Liver (tissue), 9 donors: ENCODE measurements around the gene HIVEP3. TPM values are rescaled to one million over a fixed set of nuclear protein-coding genes. Genes with fewer than 3 reads are reported as not detected.

ENCODE experiments used
- DNase-seq: peaks from one replicate; pipeline ENCODE4 v3.0.0-alpha.2; 2017; ENCODE audit warnings: low spot score
- H3K27ac ChIP-seq, 2 donors: one replicate each; pipeline ENCODE4 v1.7.0; 2013; ENCODE audit warnings: inconsistent platforms in 2 of 2, low read length in 2 of 2, control low read depth in 1 of 2, low read depth in 1 of 2, mild to moderate bottlenecking in 1 of 2
- H3K27me3 ChIP-seq, 4 donors: one replicate each; pipeline versions ENCODE4 v1.6.1 to v1.7.0; 2013; ENCODE audit warnings: low read length in 3 of 4, inconsistent platforms in 1 of 4, mild to moderate bottlenecking in 1 of 4, moderate library complexity in 1 of 4; ENCODE audit not compliant: control insufficient read depth in 4 of 4, insufficient read depth in 4 of 4
- H3K36me3 ChIP-seq, 4 donors: one replicate each; pipeline versions ENCODE4 v1.6.1 to v1.7.0; 2013; ENCODE audit warnings: low read length in 3 of 4, mild to moderate bottlenecking in 3 of 4, low read depth in 1 of 4, moderate library complexity in 1 of 4; ENCODE audit not compliant: control insufficient read depth in 4 of 4, insufficient read depth in 3 of 4
- H3K4me1 ChIP-seq, 4 donors: one replicate each; pipeline versions ENCODE4 v1.6.1 to v1.7.0; 2013; ENCODE audit warnings: low read length in 3 of 4, mild to moderate bottlenecking in 3 of 4, moderate library complexity in 1 of 4; ENCODE audit not compliant: control insufficient read depth in 4 of 4, insufficient read depth in 4 of 4
- H3K4me3 ChIP-seq, 3 donors: one replicate each; pipeline versions ENCODE4 v1.6.1 to v1.7.0; 2013; ENCODE audit warnings: low read length in 3 of 3, control low read depth in 1 of 3, low read depth in 1 of 3, mild to moderate bottlenecking in 1 of 3
- H3K9ac ChIP-seq, 2 donors: one replicate each; pipeline ENCODE4 v1.7.0; 2013; ENCODE audit warnings: low read length in 2 of 2, mild to moderate bottlenecking in 2 of 2, moderate library complexity in 2 of 2, control low read depth in 1 of 2, low read depth in 1 of 2
- H3K9me3 ChIP-seq, 4 donors: one replicate each; pipeline versions ENCODE4 v1.6.1 to v1.7.0; 2013; ENCODE audit warnings: low read length in 3 of 4; ENCODE audit not compliant: control insufficient read depth in 4 of 4
- EGR1 ChIP-seq, 2 donors: IDR thresholded peaks; 2 replicates each; pipeline ENCODE4 v1.6.1; 2016 to 2018; ENCODE audit warnings: antibody characterized with exemption in 2 of 2, low read depth in 2 of 2
- FOXA1 ChIP-seq: IDR thresholded peaks from 2 replicates; pipeline ENCODE4 v1.6.1; 2016; ENCODE audit warnings: antibody characterized with exemption
- GABPA ChIP-seq, 2 donors: IDR thresholded peaks in 1 of 2; conservative IDR thresholded peaks in 1 of 2; 2 replicates each; pipeline ENCODE4 v1.6.1; 2016; ENCODE audit warnings: antibody characterized with exemption in 2 of 2, mild to moderate bottlenecking in 1 of 2, moderate library complexity in 1 of 2
- HNF4A ChIP-seq, 2 donors: conservative IDR thresholded peaks; 2 replicates each; pipeline ENCODE4 v1.6.1; 2016; ENCODE audit warnings: antibody characterized with exemption in 2 of 2, mild to moderate bottlenecking in 2 of 2
- HNF4G ChIP-seq: IDR thresholded peaks from 2 replicates; pipeline ENCODE4 v1.6.1; 2016; ENCODE audit warnings: antibody characterized with exemption
- JUND ChIP-seq, 2 donors: IDR thresholded peaks; 2 replicates each; pipeline ENCODE4 v1.6.1; 2016; ENCODE audit warnings: antibody characterized with exemption in 2 of 2
- NR2F2 ChIP-seq: IDR thresholded peaks from 2 replicates; pipeline ENCODE4 v1.6.1; 2016; ENCODE audit warnings: antibody characterized with exemption
- RAD21 ChIP-seq, 2 donors: IDR thresholded peaks; 2 replicates each; pipeline ENCODE4 v1.6.1; 2016; ENCODE audit warnings: antibody characterized with exemption in 2 of 2, mild to moderate bottlenecking in 2 of 2
- RXRA ChIP-seq, 2 donors: IDR thresholded peaks; 2 replicates each; pipeline ENCODE4 v1.6.1; 2017 to 2018; ENCODE audit warnings: antibody characterized with exemption in 2 of 2, mild to moderate bottlenecking in 1 of 2
- SP1 ChIP-seq: IDR thresholded peaks from 2 replicates; pipeline ENCODE4 v1.6.1; 2018; ENCODE audit warnings: antibody characterized with exemption, mild to moderate bottlenecking
- TAF1 ChIP-seq: conservative IDR thresholded peaks from 2 replicates; pipeline ENCODE4 v1.6.1; 2016; ENCODE audit warnings: antibody characterized with exemption, mild to moderate bottlenecking
- YY1 ChIP-seq: IDR thresholded peaks from 2 replicates; pipeline ENCODE4 v1.6.1; 2016; ENCODE audit warnings: antibody characterized with exemption, mild to moderate bottlenecking
- WGBS: extraction: QIAGEN DNeasy Blood & Tissue Kit; methylation state at CpG from one replicate; pipeline ENCODE4 v1.1.7; 2013; 5-methylcytosine and 5-hydroxymethylcytosine counted together
- polyA plus RNA-seq, 2 donors: library from polyadenylated mRNA; stranded (reverse) in 1 of 2; unstranded in 1 of 2; fragments of 200-250 nt in 1 of 2; fragments of >200 nt in 1 of 2; fragmentation: Nextera tagmentation in 1 of 2; extraction: Ambion mirVana in 1 of 2; gene quantifications; one replicate each; pipeline versions ENCODE4 v1.2.1 to v1.2.3, GENCODE V29; 2013 to 2015
- total RNA-seq, 2 donors: library from RNA; depleted of rRNA; stranded (reverse); fragments of >200 nt; gene quantifications; one replicate each; pipeline ENCODE4 v1.2.3, GENCODE V29; 2014
- TF ChIP-seq, protein P1 (sequence below): fragments of 150-350 bp; IDR thresholded peaks from 2 replicates; pipeline ENCODE4 v1.5.1; 2017; ENCODE audit warnings: improper control_type of control experiment, low read depth, low read length; ENCODE audit not compliant: missing input control
- TF ChIP-seq, protein P2 (sequence below): IDR thresholded peaks from 2 replicates; pipeline ENCODE4 v1.6.1; 2016; ENCODE audit warnings: antibody characterized with exemption
- TF ChIP-seq, protein P3 (sequence below): IDR thresholded peaks from 2 replicates; pipeline ENCODE4 v1.6.1; 2016; ENCODE audit warnings: antibody characterized with exemption
- TF ChIP-seq, protein P4 (sequence below): IDR thresholded peaks from 2 replicates; pipeline ENCODE4 v1.6.1; 2016; ENCODE audit warnings: antibody characterized with exemption, mild to moderate bottlenecking
- TF ChIP-seq, protein P5 (sequence below): IDR thresholded peaks from 2 replicates; pipeline ENCODE4 v1.6.1; 2016; ENCODE audit warnings: antibody characterized with exemption
- donor health status: healthy.
- donor health status: healthy.
- donor health status: healthy.
- donor health status: healthy.
- donor health status: healthy.

HIVEP3 gene
- total and polyA plus RNA-seq, 4 donors: 0.93 to 1.6 (median 1.4) TPM

DNA sequence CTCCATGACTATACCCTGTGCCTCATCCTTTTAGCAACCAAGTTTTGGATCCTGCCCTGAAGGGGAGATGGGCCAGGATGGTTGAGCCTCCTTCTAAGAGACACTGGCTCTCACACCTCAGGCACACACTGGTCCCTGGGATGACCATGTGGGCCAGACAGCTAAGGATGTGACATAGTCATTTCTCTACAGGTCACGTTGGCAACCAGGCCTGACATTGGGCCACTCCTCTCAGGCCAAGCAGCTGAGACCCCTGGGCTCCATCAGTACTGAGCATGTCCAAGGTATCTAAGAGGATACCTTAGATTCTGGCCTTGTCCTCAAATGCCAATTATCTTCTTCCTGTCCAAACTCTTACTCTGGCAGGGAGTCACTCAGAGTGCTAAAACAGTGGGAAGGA is 238.7 kb downstream of the HIVEP3 start:
- peaks cover 0 to 7% (median 0%) of the 10 kb centered on the region in 4 donors for H3K4me1 ChIP-seq
- no peak for TF ChIP-seq RAD21 (IDR thresholded peaks at IDR 0.05)
- TF ChIP-seq TAF1: no peak
- TF ChIP-seq RXRA (IDR thresholded peaks at IDR 0.05): no peak
- no peak for TF ChIP-seq NR2F2
- TF ChIP-seq, protein P1, sequence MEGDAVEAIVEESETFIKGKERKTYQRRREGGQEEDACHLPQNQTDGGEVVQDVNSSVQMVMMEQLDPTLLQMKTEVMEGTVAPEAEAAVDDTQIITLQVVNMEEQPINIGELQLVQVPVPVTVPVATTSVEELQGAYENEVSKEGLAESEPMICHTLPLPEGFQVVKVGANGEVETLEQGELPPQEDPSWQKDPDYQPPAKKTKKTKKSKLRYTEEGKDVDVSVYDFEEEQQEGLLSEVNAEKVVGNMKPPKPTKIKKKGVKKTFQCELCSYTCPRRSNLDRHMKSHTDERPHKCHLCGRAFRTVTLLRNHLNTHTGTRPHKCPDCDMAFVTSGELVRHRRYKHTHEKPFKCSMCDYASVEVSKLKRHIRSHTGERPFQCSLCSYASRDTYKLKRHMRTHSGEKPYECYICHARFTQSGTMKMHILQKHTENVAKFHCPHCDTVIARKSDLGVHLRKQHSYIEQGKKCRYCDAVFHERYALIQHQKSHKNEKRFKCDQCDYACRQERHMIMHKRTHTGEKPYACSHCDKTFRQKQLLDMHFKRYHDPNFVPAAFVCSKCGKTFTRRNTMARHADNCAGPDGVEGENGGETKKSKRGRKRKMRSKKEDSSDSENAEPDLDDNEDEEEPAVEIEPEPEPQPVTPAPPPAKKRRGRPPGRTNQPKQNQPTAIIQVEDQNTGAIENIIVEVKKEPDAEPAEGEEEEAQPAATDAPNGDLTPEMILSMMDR: no peak
- no peak for TF ChIP-seq FOXA1
- TF ChIP-seq, protein P2, sequence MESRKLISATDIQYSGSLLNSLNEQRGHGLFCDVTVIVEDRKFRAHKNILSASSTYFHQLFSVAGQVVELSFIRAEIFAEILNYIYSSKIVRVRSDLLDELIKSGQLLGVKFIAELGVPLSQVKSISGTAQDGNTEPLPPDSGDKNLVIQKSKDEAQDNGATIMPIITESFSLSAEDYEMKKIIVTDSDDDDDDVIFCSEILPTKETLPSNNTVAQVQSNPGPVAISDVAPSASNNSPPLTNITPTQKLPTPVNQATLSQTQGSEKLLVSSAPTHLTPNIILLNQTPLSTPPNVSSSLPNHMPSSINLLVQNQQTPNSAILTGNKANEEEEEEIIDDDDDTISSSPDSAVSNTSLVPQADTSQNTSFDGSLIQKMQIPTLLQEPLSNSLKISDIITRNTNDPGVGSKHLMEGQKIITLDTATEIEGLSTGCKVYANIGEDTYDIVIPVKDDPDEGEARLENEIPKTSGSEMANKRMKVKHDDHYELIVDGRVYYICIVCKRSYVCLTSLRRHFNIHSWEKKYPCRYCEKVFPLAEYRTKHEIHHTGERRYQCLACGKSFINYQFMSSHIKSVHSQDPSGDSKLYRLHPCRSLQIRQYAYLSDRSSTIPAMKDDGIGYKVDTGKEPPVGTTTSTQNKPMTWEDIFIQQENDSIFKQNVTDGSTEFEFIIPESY: no peak
- no peak for TF ChIP-seq GABPA (IDR thresholded peaks at IDR 0.05 in 1 of 2, conservative IDR thresholded peaks at IDR 0.05 in 1 of 2)
- TF ChIP-seq, protein P3, sequence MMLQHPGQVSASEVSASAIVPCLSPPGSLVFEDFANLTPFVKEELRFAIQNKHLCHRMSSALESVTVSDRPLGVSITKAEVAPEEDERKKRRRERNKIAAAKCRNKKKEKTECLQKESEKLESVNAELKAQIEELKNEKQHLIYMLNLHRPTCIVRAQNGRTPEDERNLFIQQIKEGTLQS: no peak
- TF ChIP-seq HNF4A (conservative IDR thresholded peaks at IDR 0.05): no peak
- no peak for TF ChIP-seq HNF4G
- TF ChIP-seq, protein P4, sequence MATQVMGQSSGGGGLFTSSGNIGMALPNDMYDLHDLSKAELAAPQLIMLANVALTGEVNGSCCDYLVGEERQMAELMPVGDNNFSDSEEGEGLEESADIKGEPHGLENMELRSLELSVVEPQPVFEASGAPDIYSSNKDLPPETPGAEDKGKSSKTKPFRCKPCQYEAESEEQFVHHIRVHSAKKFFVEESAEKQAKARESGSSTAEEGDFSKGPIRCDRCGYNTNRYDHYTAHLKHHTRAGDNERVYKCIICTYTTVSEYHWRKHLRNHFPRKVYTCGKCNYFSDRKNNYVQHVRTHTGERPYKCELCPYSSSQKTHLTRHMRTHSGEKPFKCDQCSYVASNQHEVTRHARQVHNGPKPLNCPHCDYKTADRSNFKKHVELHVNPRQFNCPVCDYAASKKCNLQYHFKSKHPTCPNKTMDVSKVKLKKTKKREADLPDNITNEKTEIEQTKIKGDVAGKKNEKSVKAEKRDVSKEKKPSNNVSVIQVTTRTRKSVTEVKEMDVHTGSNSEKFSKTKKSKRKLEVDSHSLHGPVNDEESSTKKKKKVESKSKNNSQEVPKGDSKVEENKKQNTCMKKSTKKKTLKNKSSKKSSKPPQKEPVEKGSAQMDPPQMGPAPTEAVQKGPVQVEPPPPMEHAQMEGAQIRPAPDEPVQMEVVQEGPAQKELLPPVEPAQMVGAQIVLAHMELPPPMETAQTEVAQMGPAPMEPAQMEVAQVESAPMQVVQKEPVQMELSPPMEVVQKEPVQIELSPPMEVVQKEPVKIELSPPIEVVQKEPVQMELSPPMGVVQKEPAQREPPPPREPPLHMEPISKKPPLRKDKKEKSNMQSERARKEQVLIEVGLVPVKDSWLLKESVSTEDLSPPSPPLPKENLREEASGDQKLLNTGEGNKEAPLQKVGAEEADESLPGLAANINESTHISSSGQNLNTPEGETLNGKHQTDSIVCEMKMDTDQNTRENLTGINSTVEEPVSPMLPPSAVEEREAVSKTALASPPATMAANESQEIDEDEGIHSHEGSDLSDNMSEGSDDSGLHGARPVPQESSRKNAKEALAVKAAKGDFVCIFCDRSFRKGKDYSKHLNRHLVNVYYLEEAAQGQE: no peak
- TF ChIP-seq EGR1 (IDR thresholded peaks at IDR 0.05; ENCODE audit: low read depth in 2 of 2): no peak
- no peak for TF ChIP-seq JUND (IDR thresholded peaks at IDR 0.05)
- no peak for TF ChIP-seq SP1
- H3K27me3 ChIP-seq: no peaks in the 10 kb centered on the region
- no peaks in the 10 kb centered on the region for H3K36me3 ChIP-seq
- H3K9ac ChIP-seq: no peak overlapping the region
- no peak overlapping the region for H3K4me3 ChIP-seq
- H3K9me3 ChIP-seq: no peaks in the 10 kb centered on the region
- DNase-seq: no peak
- no peak overlapping the region for H3K27ac ChIP-seq
- 89% methylated on average over 1 of the region's 1 CpG for WGBS

DNA sequence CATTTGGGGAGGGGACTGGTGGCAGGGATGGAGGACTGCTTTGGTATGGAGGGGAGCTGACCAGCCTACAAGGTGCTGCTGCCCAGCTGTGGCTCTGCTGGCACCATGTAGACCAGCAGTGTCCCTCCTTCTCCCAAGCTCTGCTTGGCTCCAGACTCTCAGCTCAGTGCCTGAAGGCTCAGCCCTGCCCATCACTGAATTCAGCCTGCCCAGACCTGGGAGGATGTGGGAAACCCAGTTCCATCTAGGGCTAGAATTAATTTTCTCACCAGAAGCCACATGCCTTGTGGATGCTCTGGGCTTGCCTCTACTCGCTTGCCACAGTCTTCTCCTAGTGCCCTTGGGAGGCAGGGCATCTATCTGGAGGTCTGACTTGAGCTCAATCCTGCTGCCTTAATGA is 239.2 kb downstream of the HIVEP3 start:
- no peaks in the 10 kb centered on the region for H3K27me3 ChIP-seq
- H3K9ac ChIP-seq: no peak overlapping the region
- 95% methylated on average over 1 of the region's 1 CpG for WGBS
- no peak for DNase-seq
- H3K27ac ChIP-seq: no peak overlapping the region
- no peaks in the 10 kb centered on the region for H3K36me3 ChIP-seq
- peaks cover 0 to 7% (median 0%) of the 10 kb centered on the region in 4 donors for H3K4me1 ChIP-seq
- no peak overlapping the region for H3K4me3 ChIP-seq
- H3K9me3 ChIP-seq: no peaks in the 10 kb centered on the region
- TF ChIP-seq SP1: no peak
- TF ChIP-seq HNF4A (conservative IDR thresholded peaks at IDR 0.05): no peak
- TF ChIP-seq YY1: no peak
- TF ChIP-seq GABPA (IDR thresholded peaks at IDR 0.05 in 1 of 2, conservative IDR thresholded peaks at IDR 0.05 in 1 of 2): no peak
- TF ChIP-seq FOXA1: no peak
- TF ChIP-seq, protein P1: no peak
- TF ChIP-seq NR2F2: no peak
- no peak for TF ChIP-seq JUND (IDR thresholded peaks at IDR 0.05)
- TF ChIP-seq, protein P2: no peak
- TF ChIP-seq EGR1 (IDR thresholded peaks at IDR 0.05; ENCODE audit: low read depth in 2 of 2): no peak
- TF ChIP-seq RXRA (IDR thresholded peaks at IDR 0.05): no peak
- no peak for TF ChIP-seq RAD21 (IDR thresholded peaks at IDR 0.05)
- TF ChIP-seq, protein P5, sequence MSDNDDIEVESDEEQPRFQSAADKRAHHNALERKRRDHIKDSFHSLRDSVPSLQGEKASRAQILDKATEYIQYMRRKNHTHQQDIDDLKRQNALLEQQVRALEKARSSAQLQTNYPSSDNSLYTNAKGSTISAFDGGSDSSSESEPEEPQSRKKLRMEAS: no peak
- TF ChIP-seq HNF4G: no peak
- TF ChIP-seq, protein P3: no peak
